ENCODE results near the gene PAQR3. TPM values are rescaled to one million over a fixed set of nuclear protein-coding genes. Genes with fewer than 3 reads are reported as not detected.

PAQR3 gene
- total and polyA plus RNA-seq, 10 of the 15 experiments (the other 5 are each of a cell fraction or from before 2014, with no cell fraction given): 2.2 to 25.4 (median 7.2) TPM

DNA sequence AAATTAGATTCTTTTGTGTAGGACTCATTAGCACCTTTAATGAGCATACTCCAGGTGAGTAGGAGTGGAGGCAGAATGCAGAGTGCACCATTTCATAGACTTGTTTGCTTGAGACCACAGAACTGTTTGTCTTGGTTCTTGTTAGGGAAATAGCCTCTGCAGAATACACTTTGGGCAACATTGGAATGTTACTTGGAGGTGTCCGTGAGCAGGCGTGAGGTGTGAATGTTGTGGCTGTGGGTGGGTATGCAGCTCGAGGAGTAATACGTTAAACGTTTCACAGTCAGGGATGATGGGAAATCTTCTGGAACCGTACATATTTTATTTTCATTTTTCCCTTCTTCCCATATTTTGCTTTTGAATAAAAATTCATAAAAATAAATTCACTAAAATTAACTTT, 31.6 kb downstream of the PAQR3 start (continued):
- TF ChIP-seq MYB (IDR thresholded peaks at IDR 0.05; ENCODE audit: borderline replicate concordance, low read depth, low read length): no peak

DNA sequence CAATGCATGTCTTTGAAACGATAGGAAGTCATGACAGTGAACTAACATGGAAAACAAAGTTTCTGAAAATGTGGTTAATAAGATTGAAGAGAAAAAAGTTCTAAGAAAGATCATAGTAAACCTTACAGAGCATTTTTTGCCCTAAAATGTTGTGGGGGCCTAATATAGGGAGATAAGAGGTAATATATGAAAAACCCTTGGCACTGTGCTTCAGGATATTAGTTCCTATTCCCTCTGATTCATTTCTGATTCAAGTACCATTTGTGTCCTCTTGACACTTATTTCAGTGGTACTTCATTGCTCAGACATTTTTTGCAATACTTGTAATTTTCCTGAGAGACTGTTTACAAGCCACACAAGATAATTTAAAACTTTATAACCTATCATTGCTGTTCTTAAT, 35.1 kb downstream of the PAQR3 start:
- Histone ChIP-seq H3K4me3 (no peak overlapping the region), H3K79me2 (ENCODE audit: control insufficient read depth, insufficient read depth, low read length) (no peaks in the 10 kb centered on the region), H3K4me1 (ENCODE audit: control insufficient read depth, insufficient read depth, low read length) (no peaks in the 10 kb centered on the region), H3K4me2 (ENCODE audit: control insufficient read depth, insufficient read depth) (no peak overlapping the region), H3K27me3 (replicated peaks in 1 of 2; ENCODE audit: control insufficient read depth in 2 of 2, insufficient read depth in 2 of 2, low read length in 1 of 2) (no peaks in the 10 kb centered on the region), H2AFZ (ENCODE audit: control insufficient read depth, low read depth, low read length) (no peak overlapping the region), H3K9ac (ENCODE audit: control insufficient read depth, insufficient read depth, low read length) (no peak overlapping the region), H4K20me1 (ENCODE audit: control insufficient read depth, insufficient read depth) (no peaks in the 10 kb centered on the region), H3K36me3 (ENCODE audit: control insufficient read depth in 2 of 2, insufficient read depth in 2 of 2, low read length in 1 of 2) (no peaks in the 10 kb centered on the region; a peak in 1 of 4 replicates), H3K9me3 (replicated peaks; ENCODE audit: control insufficient read depth, insufficient read depth, low read length) (no peaks in the 10 kb centered on the region), H3K27ac (ENCODE audit: control insufficient read depth, insufficient read depth) (no peak overlapping the region)
- SMC1A ChIA-PET (ENCODE audit: uncharacterized antibody, unreplicated experiment): interaction anchor here (1.3 kb wide), 1 partner anchor 11 kb away, joined by 4 read pairs; no protein-coding TSS in a partner anchor
- FAIRE-seq: no peak
- CTCF ChIA-PET: no interaction called here
- no peak for ATAC-seq
- in situ Hi-C loops (cut with MboI) (no loop called here), intact Hi-C loops (cut with micrococcal nuclease; ENCODE audit: unreplicated experiment) (no loop called here)
- no TSS peak for BruUV-seq (replicated peaks)
- WGBS (ENCODE audit: insufficient coverage, insufficient replicate concordance, low lambda C conversion rate, missing lambda C conversion rate): 100% methylated on average over 1 of the region's 1 CpG
- no peak for DNase-seq (ENCODE audit: low read depth, low spot score)
- no peak for TF ChIP-seq IRF4 (IDR thresholded peaks at IDR 0.05; ENCODE audit: low read depth, low read length)
- TF ChIP-seq, protein P1, sequence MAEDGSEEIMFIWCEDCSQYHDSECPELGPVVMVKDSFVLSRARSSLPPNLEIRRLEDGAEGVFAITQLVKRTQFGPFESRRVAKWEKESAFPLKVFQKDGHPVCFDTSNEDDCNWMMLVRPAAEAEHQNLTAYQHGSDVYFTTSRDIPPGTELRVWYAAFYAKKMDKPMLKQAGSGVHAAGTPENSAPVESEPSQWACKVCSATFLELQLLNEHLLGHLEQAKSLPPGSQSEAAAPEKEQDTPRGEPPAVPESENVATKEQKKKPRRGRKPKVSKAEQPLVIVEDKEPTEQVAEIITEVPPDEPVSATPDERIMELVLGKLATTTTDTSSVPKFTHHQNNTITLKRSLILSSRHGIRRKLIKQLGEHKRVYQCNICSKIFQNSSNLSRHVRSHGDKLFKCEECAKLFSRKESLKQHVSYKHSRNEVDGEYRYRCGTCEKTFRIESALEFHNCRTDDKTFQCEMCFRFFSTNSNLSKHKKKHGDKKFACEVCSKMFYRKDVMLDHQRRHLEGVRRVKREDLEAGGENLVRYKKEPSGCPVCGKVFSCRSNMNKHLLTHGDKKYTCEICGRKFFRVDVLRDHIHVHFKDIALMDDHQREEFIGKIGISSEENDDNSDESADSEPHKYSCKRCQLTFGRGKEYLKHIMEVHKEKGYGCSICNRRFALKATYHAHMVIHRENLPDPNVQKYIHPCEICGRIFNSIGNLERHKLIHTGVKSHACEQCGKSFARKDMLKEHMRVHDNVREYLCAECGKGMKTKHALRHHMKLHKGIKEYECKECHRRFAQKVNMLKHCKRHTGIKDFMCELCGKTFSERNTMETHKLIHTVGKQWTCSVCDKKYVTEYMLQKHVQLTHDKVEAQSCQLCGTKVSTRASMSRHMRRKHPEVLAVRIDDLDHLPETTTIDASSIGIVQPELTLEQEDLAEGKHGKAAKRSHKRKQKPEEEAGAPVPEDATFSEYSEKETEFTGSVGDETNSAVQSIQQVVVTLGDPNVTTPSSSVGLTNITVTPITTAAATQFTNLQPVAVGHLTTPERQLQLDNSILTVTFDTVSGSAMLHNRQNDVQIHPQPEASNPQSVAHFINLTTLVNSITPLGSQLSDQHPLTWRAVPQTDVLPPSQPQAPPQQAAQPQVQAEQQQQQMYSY (CRISPR knock-in tag; IDR thresholded peaks at IDR 0.05): no peak
- POLR2A ChIA-PET: no interaction called here
- RAD21 ChIA-PET (ENCODE audit: unreplicated experiment): no interaction called here

Data from GM12878 (cell line).